SKM-1 (cell line): ENCODE results near the gene TYK2.

Source experiments
- DNase-seq: peaks from one replicate; lab custom pipeline; 2025; ENCODE audit not compliant: unreplicated experiment; lab: John Stamatoyannopoulos, UW

TYK2 gene

DNA sequence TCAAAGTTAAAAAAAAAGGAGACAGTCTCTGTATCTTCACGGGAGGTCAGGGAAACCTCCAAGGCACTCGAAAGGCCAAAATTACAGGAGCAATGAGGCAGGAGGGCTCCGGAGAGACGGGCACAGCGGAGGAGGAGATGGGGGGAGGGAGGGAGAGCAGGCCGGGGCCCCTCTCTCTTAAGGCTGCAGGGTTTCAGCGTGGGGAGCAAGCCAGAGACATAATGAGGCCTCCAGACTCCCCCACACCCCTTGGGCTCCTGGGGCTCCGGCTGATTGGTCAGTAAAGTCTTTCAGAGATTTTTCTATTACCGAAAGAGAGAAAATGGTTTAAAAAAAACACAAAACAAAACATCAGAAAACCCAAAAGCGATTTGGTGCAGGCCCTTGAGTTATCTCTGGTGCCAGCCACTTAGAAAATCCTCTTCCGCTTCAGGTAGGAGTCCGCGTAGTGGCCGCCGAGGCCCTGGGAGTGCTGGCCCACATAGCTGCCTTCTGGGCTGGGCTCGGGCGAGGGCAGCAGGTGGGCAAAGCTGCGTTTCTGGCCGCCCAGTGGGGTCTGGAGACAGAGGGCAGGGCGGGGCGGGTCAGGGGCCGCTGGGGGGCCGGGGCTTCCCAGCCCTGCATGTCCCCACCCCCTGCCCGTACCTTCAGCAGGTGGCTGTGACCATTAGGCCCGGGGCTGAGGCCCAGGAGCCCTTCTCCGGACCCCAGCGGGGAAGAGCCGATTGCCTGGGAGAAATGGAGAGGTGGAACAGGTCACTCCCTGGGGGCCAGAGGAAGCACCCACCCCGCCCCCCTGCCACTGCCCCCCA, 63.1 kb downstream of the TYK2 start:
- no peak for DNase-seq

DNA sequence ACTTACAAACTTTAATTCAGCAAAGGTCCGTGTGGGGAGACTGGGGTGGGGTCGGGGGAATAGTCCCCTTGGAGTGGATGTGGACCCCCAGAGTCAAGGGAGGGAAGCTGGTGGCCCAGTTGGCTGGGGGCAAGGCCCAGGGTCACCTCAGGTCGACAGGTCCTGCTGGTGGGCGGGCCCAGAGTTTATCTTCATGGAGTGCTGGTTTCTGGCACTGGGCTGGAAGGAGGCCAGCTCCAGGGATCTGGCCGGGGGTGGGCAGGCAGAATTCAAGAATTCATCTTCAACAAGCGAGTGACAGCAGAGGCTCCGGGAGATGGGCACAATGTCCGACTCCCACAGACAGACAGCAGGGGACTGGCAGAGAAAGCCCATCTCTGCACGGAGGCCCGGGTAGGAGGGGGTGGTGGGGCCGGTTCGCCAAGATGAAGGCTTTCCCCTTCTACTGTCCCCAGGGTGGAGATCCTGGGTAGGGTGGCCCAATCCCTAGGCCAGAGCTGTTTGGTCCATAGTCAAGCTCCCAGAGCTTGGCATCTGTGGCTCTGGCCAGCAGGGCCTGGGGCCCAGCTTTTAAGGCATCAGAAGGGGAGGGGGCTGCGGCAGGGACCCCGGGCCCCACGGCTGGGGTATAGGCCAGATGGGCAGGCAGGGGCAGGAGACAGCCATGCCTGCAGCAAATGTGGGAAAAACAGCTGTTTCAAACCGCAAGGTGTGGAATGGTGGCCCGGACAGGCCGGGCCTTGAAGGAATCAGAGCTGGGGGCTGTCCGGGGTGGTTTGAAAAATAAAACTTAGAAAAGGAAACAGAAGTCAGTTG, 63.9 kb downstream of the TYK2 start:
- DNase-seq: no peak

DNA sequence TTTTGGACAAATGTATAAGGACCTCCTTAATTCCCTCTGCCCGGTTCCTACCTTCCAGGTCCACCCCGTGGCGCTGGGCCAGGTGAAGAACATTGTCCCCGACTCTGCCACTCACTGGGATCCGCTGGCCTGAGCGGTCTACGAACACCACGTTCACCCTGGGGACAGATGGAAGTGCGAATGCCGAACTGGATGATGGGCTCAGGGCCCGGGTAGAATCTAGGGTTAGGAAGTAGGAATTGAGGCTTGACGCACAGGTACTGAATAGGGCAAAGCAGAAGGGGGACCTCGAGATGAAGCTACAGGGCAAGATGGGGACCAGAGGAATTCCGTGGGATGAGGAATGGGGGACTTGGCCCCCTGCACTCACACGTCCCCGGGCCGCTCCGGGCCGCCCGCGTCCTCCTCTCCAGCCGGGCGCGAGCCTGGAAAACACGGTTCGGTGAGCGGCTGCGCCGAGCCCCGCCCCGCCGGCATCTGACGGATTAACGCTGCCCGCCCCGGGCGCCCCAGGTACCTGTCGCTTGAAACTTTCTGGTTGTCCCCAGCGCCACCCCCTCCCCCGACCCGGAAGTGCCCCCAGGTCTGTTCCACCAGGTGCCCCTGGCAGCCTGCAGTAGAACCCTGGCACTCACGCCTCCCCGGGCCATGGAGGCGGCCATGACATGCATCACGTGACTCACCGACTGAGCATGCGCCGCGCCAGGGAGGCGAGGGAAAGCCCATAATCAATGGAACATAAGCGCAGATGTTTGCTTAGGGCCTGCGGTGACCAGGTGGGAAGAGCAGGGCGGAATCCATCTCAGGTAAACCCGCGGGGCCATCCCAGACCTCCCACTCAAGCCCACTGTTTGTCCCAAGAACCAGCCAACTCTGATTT, 64.8 kb downstream of the TYK2 start, which contains the start of gene FDX2:
Gene FDX2, minus strand, starts transcription at position 681 of the 880 bp plus-strand sequence. Its CDS starts 19 bp downstream, at position 662.
- peak; percentile 45 for DNase-seq

- no peak for DNase-seq
Measured at GRCh38 chr19:10309423-10309822, 70.9 kb downstream of the TYK2 start, which contains the start of gene ZGLP1. TSS of gene ZGLP1 (minus strand) at chr19:10309815.

DNA sequence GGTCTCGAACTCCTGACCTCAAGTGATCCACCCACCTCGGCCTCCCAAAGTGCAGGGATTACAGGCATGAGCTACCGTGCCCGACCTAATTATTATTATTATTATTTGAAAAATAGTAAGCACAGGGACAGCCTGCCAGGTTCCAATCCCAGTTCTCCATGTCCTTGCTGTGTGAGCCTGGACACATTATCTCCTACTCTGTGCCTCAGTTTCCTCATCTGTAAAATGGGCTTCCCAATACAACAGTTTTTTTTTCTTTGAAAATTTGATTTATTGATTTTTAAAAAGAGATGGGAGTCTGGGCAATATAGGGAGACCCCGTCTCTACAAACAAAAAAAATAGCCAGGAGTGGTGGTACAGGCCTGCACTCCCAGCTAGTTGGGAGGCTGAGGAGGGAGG, 74.0 kb downstream of the TYK2 start:
- DNase-seq: no peak

- DNase-seq: peak; percentile 20
Measured at GRCh38 chr19:10305139-10305806, 75.1 kb downstream of the TYK2 start.
